Measurements from ENCODE around the gene DHX30. TPM values are rescaled to one million over a fixed set of nuclear protein-coding genes. Genes with fewer than 3 reads are reported as not detected.

Gene DHX30
- 97.7 and 97.9 TPM in 2 replicates for total RNA-seq (2021; fragmentation: NEBNext Ultra II Directional; extraction: Animal tissue kit (Norgen Biotek cat#: 25700))
- polyA plus RNA-seq (2011; rRNA removed), result 82.4 and 112 TPM in 2 replicates
- polyA plus RNA-seq (2011; cell fraction: cytosol; rRNA removed), result 89.8 TPM
- polyA plus RNA-seq (2011; cell fraction: nucleus; rRNA removed), result 260 TPM
- 52.1 to 83.2 TPM (median 77.3 TPM) in 4 replicates for polyA plus RNA-seq (2012, experiment 1 of 2)
- polyA plus RNA-seq (2012, experiment 2 of 2), result 71.1 TPM
- polyA plus RNA-seq (2013, experiment 1 of 2), result 62.8 TPM
- polyA plus RNA-seq (2013, experiment 2 of 2), result 56.5 TPM
- polyA minus RNA-seq (2011; rRNA and poly(A)+ RNA removed), result 100 and 115 TPM in 2 replicates
- 65.0 TPM for polyA minus RNA-seq (2011; cell fraction: cytosol; rRNA and poly(A)+ RNA removed)
- 108 TPM for polyA minus RNA-seq (2011; cell fraction: nucleus; rRNA and poly(A)+ RNA removed)
- long read RNA-seq, experiment 1, full-length matches to known transcripts, result 19 of 63 reads
- long read RNA-seq, experiment 1, partial matches to known transcripts, result 31 of 63 reads
- long read RNA-seq, experiment 1, other reads (novel, unspliced or antisense), result 13 of 63 reads
- long read RNA-seq, experiment 2, partial matches to known transcripts, result 4 of 6 reads
- long read RNA-seq, experiment 2, other reads (novel, unspliced or antisense), result 1 of 6 reads

GRCh38 chr3:47802734-47803479 lies at the start of gene DHX30:
Gene DHX30, plus strand, starts transcription at chr3:47803138. Its CDS starts 7,546 bp downstream, at chr3:47810684.
- 1% methylated on average over 79 of the region's 90 CpGs; no CpG with 5 or more reads in 1 of the 2 experiments for WGBS, 2 experiments (ENCODE audit: extremely low coverage in 1 of 2, insufficient coverage in 1 of 2, insufficient read length in 1 of 2, insufficient replicate concordance in 2 of 2, low coverage in 1 of 2, low lambda C conversion rate in 2 of 2, missing lambda C conversion rate in 1 of 2)
- CTCF ChIA-PET (ENCODE audit: partially characterized antibody), result interaction anchor here (0.7 to 2.8 kb wide), 5 partner anchors 16 to 281 kb away, joined by 3 to 13 read pairs (median 3); no protein-coding TSS in a partner anchor
- no peak within 1 kb of the TSS for H2BK15ac ChIP-seq (ENCODE audit: low read length)
- H4K91ac ChIP-seq (replicated peaks; ENCODE audit: insufficient read length, low read length), result peak within 1 kb of the TSS; percentile 99
- H4K8ac ChIP-seq (ENCODE audit: extremely low read depth, insufficient read depth, low read length), result peak within 1 kb of the TSS; percentile 96
- no peak within 1 kb of the TSS for H2BK120ac ChIP-seq (replicated peaks; ENCODE audit: low read depth, low read length)
- 0 out of 2 replicates have a peak, but pooled peaks cover 2% of the 10 kb centered on the region for H3K79me1 ChIP-seq (ENCODE audit: low read depth, low read length)
- H3K4me2 ChIP-seq (ENCODE audit: insufficient read depth in 1 of 2, low read depth in 2 of 2, low read length in 2 of 2), result peak within 1 kb of the TSS; percentile 72 to 85
- peak within 1 kb of the TSS; percentile 90 to 96 (median 91) for H3K9ac ChIP-seq (replicated peaks in 1 of 4; ENCODE audit: extremely low read depth in 1 of 4, low read depth in 3 of 4, low read length in 3 of 4)
- H3K79me2 ChIP-seq (ENCODE audit: control insufficient read depth in 1 of 2, insufficient read depth in 2 of 2, low read length in 2 of 2), result peaks cover 0 to 19% of the 10 kb centered on the region in 2 experiments; a peak in 2 of 4 replicates
- H3K27ac ChIP-seq (ENCODE audit: low read depth, low read length), result peak within 1 kb of the TSS; percentile 83
- peak within 1 kb of the TSS; percentile 86 for H3K56ac ChIP-seq (replicated peaks; ENCODE audit: insufficient read length, low read depth, low read length)
- peak within 1 kb of the TSS; percentile 87 for H2BK5ac ChIP-seq (ENCODE audit: low read depth, low read length)
- peak within 1 kb of the TSS; percentile 12 for H2BK12ac ChIP-seq (ENCODE audit: low read depth, low read length)
- peaks cover 0 to 4% (median 2%) of the 10 kb centered on the region in 4 experiments; a peak in 3 of 7 replicates for H3K4me1 ChIP-seq (replicated peaks in 1 of 4; ENCODE audit: control insufficient read depth in 3 of 4, insufficient read depth in 4 of 4, low read length in 3 of 4)
- peaks cover 8% of the 10 kb centered on the region for H3K23me2 ChIP-seq (ENCODE audit: low read depth, low read length)
- H3K4ac ChIP-seq (replicated peaks; ENCODE audit: insufficient read length, low read depth, low read length), result peak within 1 kb of the TSS; percentile 24
- no peaks in the 10 kb centered on the region for H3K27me3 ChIP-seq (replicated peaks in 1 of 4; ENCODE audit: control insufficient read depth in 3 of 4, extremely low read depth in 1 of 4, insufficient read depth in 3 of 4, low read length in 3 of 4)
- no peak within 1 kb of the TSS for H3K23ac ChIP-seq (ENCODE audit: insufficient read length)
- peak within 1 kb of the TSS; percentile 98; the same call in 1 of the 2 replicates for H2AK5ac ChIP-seq (ENCODE audit: low read depth, low read length)
- H2AFZ ChIP-seq (ENCODE audit: low read length), result peak within 1 kb of the TSS; percentile 73
- H3K18ac ChIP-seq (ENCODE audit: extremely low read depth, low read length), result peak within 1 kb of the TSS; percentile 99
- no peaks in the 10 kb centered on the region for H3K9me3 ChIP-seq (ENCODE audit: insufficient read depth in 2 of 2, low read depth in 1 of 2, low read length in 1 of 2)
- FAIRE-seq (no peak), DNase-seq (ENCODE audit: low read depth in 1 of 2, low spot score in 2 of 2) (peak in 1 of 2 experiments; percentile 91)
- 0 out of 2 replicates have a peak within 1 kb of the TSS, but pooled peaks have one; percentile 61 for H2BK20ac ChIP-seq (ENCODE audit: low read length)
- peak within 1 kb of the TSS; percentile 81 to 96 (median 92) for H3K4me3 ChIP-seq (ENCODE audit: extremely low read depth in 1 of 4, insufficient read depth in 2 of 4, low read depth in 3 of 4, low read length in 4 of 4)
- peaks cover 3 to 21% (median 11%) of the 10 kb centered on the region in 4 experiments; a peak in 4 of 8 replicates for H3K36me3 ChIP-seq (ENCODE audit: control insufficient read depth in 2 of 4, insufficient read depth in 4 of 4, low read length in 3 of 4)
- POLR2A ChIA-PET (ENCODE audit: partially characterized antibody), result interaction anchor here (0.8 kb wide), 1 partner anchor 22 kb away, joined by 3 read pairs; no protein-coding TSS in a partner anchor
- H3K14ac ChIP-seq (ENCODE audit: insufficient read length), result no peak within 1 kb of the TSS
- H4K20me1 ChIP-seq (replicated peaks in 1 of 2; ENCODE audit: control insufficient read depth in 1 of 2, insufficient read depth in 2 of 2, low read length in 2 of 2), result no peaks in the 10 kb centered on the region
- peak within 1 kb of the TSS; percentile 99 for H4K5ac ChIP-seq (ENCODE audit: insufficient read length, low read depth, low read length)
- TF ChIP-seq SUZ12 (IDR thresholded peaks at IDR 0.05; ENCODE audit: low read length), result no peak
- TF ChIP-seq CREB1 (IDR thresholded peaks at IDR 0.05), result peak; percentile 18; the same call in 1 of the 2 replicates
- TF ChIP-seq KDM4A (IDR thresholded peaks at IDR 0.05; ENCODE audit: low read depth, low read length, severe bottlenecking), result peak; percentile 78
- TF ChIP-seq POLR2AphosphoS5 (IDR thresholded peaks at IDR 0.05; ENCODE audit: low read depth, low read length), result peak; percentile 22; the same call in 1 of the 2 replicates
- no peak for TF ChIP-seq KDM1A (IDR thresholded peaks at IDR 0.05; ENCODE audit: borderline replicate concordance, low read length)
- no peak for TF ChIP-seq SAP30 (IDR thresholded peaks at IDR 0.05; ENCODE audit: insufficient read depth, insufficient replicate concordance, low read length)
- no peak for TF ChIP-seq SP4 (IDR thresholded peaks at IDR 0.05; ENCODE audit: low read length)
- peak; percentile 35 to 41 for TF ChIP-seq POLR2A (IDR thresholded peaks at IDR 0.05; ENCODE audit: control extremely low read depth in 1 of 2, low read depth in 2 of 2, low read length in 2 of 2)
- no peak for TF ChIP-seq JUN (IDR thresholded peaks at IDR 0.05; ENCODE audit: low read depth, low read length)
